GM18519 (cell line): ENCODE data around the gene SMG6.
"Not testable (repeated sequence)": the region's sequence is repeated elsewhere in the genome, so short reads cannot be mapped to it uniquely, and the experiment has no call there.

Experiments
- ATAC-seq: cut with Tn5 transposase; IDR thresholded peaks from one replicate; pipeline ENCODE4 v1.9.1; 2021; ENCODE audit warnings: mild to moderate bottlenecking, moderate library complexity; ENCODE audit not compliant: unreplicated experiment, low FRiP score

Gene SMG6

GRCh38 chr17:2181897-2182448, 121.6 kb downstream of the SMG6 start:
- no peak for ATAC-seq

- ATAC-seq = no peak
Measured at GRCh38 chr17:2181206-2181896, 122.2 kb downstream of the SMG6 start.

GRCh38 chr17:2180768-2181167, 122.8 kb downstream of the SMG6 start:
- ATAC-seq = no peak

GRCh38 chr17:2179615-2180295, 123.8 kb downstream of the SMG6 start:
- ATAC-seq = no peak

- ATAC-seq = no peak
Measured at GRCh38 chr17:2178798-2179501, 124.6 kb downstream of the SMG6 start.

- no peak for ATAC-seq
Measured at GRCh38 chr17:2177235-2177811, 126.3 kb downstream of the SMG6 start.

- ATAC-seq = no peak
Measured at GRCh38 chr17:2176499-2177169, 127.0 kb downstream of the SMG6 start.

- ATAC-seq = no peak
Measured at GRCh38 chr17:2175294-2175628, 128.3 kb downstream of the SMG6 start.

GRCh38 chr17:2174468-2175293, 128.9 kb downstream of the SMG6 start:
- ATAC-seq = no peak

GRCh38 chr17:2174014-2174413, 129.6 kb downstream of the SMG6 start:
- ATAC-seq = no peak

GRCh38 chr17:2172999-2173398, 130.6 kb downstream of the SMG6 start:
- ATAC-seq = no peak

GRCh38 chr17:2172077-2172851, 131.3 kb downstream of the SMG6 start:
- no peak for ATAC-seq

GRCh38 chr17:2171702-2172076, 131.9 kb downstream of the SMG6 start:
- ATAC-seq = no peak

GRCh38 chr17:2170023-2170422, 133.6 kb downstream of the SMG6 start:
- no peak for ATAC-seq

GRCh38 chr17:2165723-2166122, 137.9 kb downstream of the SMG6 start:
- ATAC-seq = not testable (repeated sequence)

GRCh38 chr17:2158396-2158780, 145.2 kb downstream of the SMG6 start:
- no peak for ATAC-seq

GRCh38 chr17:2157675-2158395, 145.8 kb downstream of the SMG6 start:
- ATAC-seq = no peak

- no peak for ATAC-seq
Measured at GRCh38 chr17:2157081-2157480, 146.5 kb downstream of the SMG6 start.
